GM12878 (cell line): ENCODE measurements around the gene LHB. TPM values are rescaled to one million over a fixed set of nuclear protein-coding genes. Genes with fewer than 3 reads are reported as not detected.

Source experiments
- ATAC-seq: fragments of 200-7000 bp; cut with Tn5 transposase; 3 replicates; pipeline ENCODE4 v1.9.1; 2020; ENCODE audit warnings: mild to moderate bottlenecking, moderate library complexity
- BruUV-seq: library from RNA; stranded (reverse); fragments of 400-500 nt; replicated peaks from 2 replicates; lab custom pipeline; 2021; lab: Mats Ljungman, UMichigan
- CTCF ChIA-PET: fragments of 300-600 bp; sonication (Branson Sonifier 250); formaldehyde crosslinking; extraction: SDS; loops from one replicate; lab custom pipeline; 2021; ENCODE audit warnings: inconsistent platforms; lab: Yijun Ruan, JAX
- POLR2A ChIA-PET: fragments of 350-600 bp; formaldehyde crosslinking; extraction: SDS; loops from one replicate; lab custom pipeline; 2021; ENCODE audit warnings: inconsistent platforms; lab: Charles Lee
- RAD21 ChIA-PET: fragments of 300-600 bp; sonication (Branson Sonifier 250); formaldehyde crosslinking; loops from one replicate; lab custom pipeline; 2023; ENCODE audit warnings: antibody characterized with exemption; ENCODE audit not compliant: unreplicated experiment; lab: Charles Lee
- SMC1A ChIA-PET: fragments of 300-600 bp; sonication (Branson Sonifier 250); formaldehyde crosslinking; loops from one replicate; lab custom pipeline; 2023; ENCODE audit not compliant: unreplicated experiment, uncharacterized antibody; lab: Charles Lee
- DNase-seq: peaks from one replicate; pipeline ENCODE4 v3.0.0-alpha.2; 2011; ENCODE audit warnings: low read depth, low spot score
- FAIRE-seq: peaks from 3 replicates; lab custom pipeline; 2011; peaks lifted over from hg19 to GRCh38; lab: Jason Lieb, UNC
- H2AFZ ChIP-seq: 2 replicates; pipeline ENCODE4 v1.6.0; 2011; ENCODE audit warnings: low read depth, low read length, control low read depth; ENCODE audit not compliant: control insufficient read depth
- H3K27ac ChIP-seq: 2 replicates; pipeline ENCODE4 v1.5.1; 2011; ENCODE audit warnings: control low read depth; ENCODE audit not compliant: control insufficient read depth, insufficient read depth
- H3K27me3 ChIP-seq, 2 experiments: replicated peaks in 1 of 2; 2 replicates each; pipeline versions ENCODE4 v1.6.0 to v1.6.1; 2011; ENCODE audit warnings: low read length in 1 of 2; ENCODE audit not compliant: control insufficient read depth in 2 of 2, insufficient read depth in 2 of 2
- H3K36me3 ChIP-seq, 2 experiments: 2 replicates each; pipeline ENCODE4 v1.5.1; 2011; ENCODE audit warnings: low read length in 1 of 2; ENCODE audit not compliant: control insufficient read depth in 2 of 2, insufficient read depth in 2 of 2
- H3K4me1 ChIP-seq: 2 replicates; pipeline ENCODE4 v1.6.1; 2011; ENCODE audit warnings: mild to moderate bottlenecking, low read length, moderate library complexity, mixed read lengths; ENCODE audit not compliant: control insufficient read depth, insufficient read depth
- H3K4me2 ChIP-seq: 2 replicates; pipeline ENCODE4 v1.6.0; 2011; ENCODE audit warnings: control low read depth; ENCODE audit not compliant: control insufficient read depth, insufficient read depth
- H3K4me3 ChIP-seq: fragments of 200-600 bp; sonication (generic); 2 replicates; pipeline ENCODE4 v1.5.1; 2016
- H3K79me2 ChIP-seq: 2 replicates; pipeline ENCODE4 v1.6.0; 2011; ENCODE audit warnings: low read length; ENCODE audit not compliant: control insufficient read depth, insufficient read depth
- H3K9ac ChIP-seq: 2 replicates; pipeline ENCODE4 v1.8.0; 2011; ENCODE audit warnings: low read length, control low read depth, mixed read lengths; ENCODE audit not compliant: control insufficient read depth, insufficient read depth
- H3K9me3 ChIP-seq: replicated peaks from 3 replicates; pipeline ENCODE4 v1.5.1; 2011; ENCODE audit warnings: mild to moderate bottlenecking, low read length; ENCODE audit not compliant: control insufficient read depth, insufficient read depth
- H4K20me1 ChIP-seq: 2 replicates; pipeline ENCODE4 v1.6.0; 2011; ENCODE audit not compliant: control insufficient read depth, insufficient read depth
- DPF2 ChIP-seq: fragments of 450-650 bp; IDR thresholded peaks from 2 replicates; pipeline ENCODE4 v1.6.1; 2017; ENCODE audit warnings: mild to moderate bottlenecking
- FOXM1 ChIP-seq: IDR thresholded peaks from 2 replicates; pipeline ENCODE4 v1.6.1; 2012; ENCODE audit warnings: low read depth, mild to moderate bottlenecking, inconsistent platforms, low read length, moderate library complexity
- IRF4 ChIP-seq: IDR thresholded peaks from 2 replicates; pipeline ENCODE4 v1.6.1; 2011; ENCODE audit warnings: low read depth, low read length
- JUNB ChIP-seq: IDR thresholded peaks from 2 replicates; pipeline ENCODE4 v1.6.1; 2016; ENCODE audit warnings: antibody characterized with exemption, mild to moderate bottlenecking
- KAT2A ChIP-seq: conservative IDR thresholded peaks from 2 replicates; pipeline ENCODE4 v1.6.1; 2011; ENCODE audit warnings: low read depth, low read length; ENCODE audit not compliant: control insufficient read depth
- SMAD5 ChIP-seq: IDR thresholded peaks from 2 replicates; pipeline ENCODE4 v1.6.1; 2016; ENCODE audit warnings: antibody characterized with exemption, low read depth
- STAT3 ChIP-seq: IDR thresholded peaks from 2 replicates; pipeline ENCODE4 v1.6.1; 2011; ENCODE audit warnings: low read depth, low read length, improper control_type of control experiment
- TARDBP ChIP-seq: IDR thresholded peaks from 2 replicates; pipeline ENCODE4 v1.6.1; 2016; ENCODE audit warnings: borderline replicate concordance
- YBX1 ChIP-seq: fragments of 450-650 bp; IDR thresholded peaks from 2 replicates; pipeline ENCODE4 v1.6.1; 2016; ENCODE audit warnings: antibody characterized with exemption
- ZNF217 ChIP-seq: fragments of 450-650 bp; IDR thresholded peaks from 2 replicates; pipeline ENCODE4 v1.6.1; 2017; ENCODE audit warnings: antibody characterized with exemption, mild to moderate bottlenecking
- WGBS: methylation state at CpG from one replicate; pipeline ENCODE4 v1.1.6; 2016; ENCODE audit warnings: low lambda C conversion rate; ENCODE audit not compliant: insufficient replicate concordance, insufficient coverage; ENCODE audit errors: missing lambda C conversion rate; 5-methylcytosine and 5-hydroxymethylcytosine counted together
- in situ Hi-C: fragments of 300-500 bp; cut with MboI; formaldehyde crosslinking; loops from 9 replicates; pipeline ENCODE4 v1.14.3; 2018; ENCODE audit warnings: mixed read lengths
- intact Hi-C: fragments of 100-400 bp; cut with micrococcal nuclease; formaldehyde crosslinking; loops from one replicate; pipeline ENCODE4 v1.14.2; 2022; ENCODE audit not compliant: unreplicated experiment
- polyA plus RNA-seq, 11 experiments: library from polyadenylated mRNA; depleted of rRNA in 4 of 11; unstranded in 6 of 11; stranded (reverse) in 5 of 11; fragments of >200 nt; fragmentation: Nextera tagmentation in 4 of 11; fragmentation: Illumina TruSeq in 1 of 11; extraction: Ambion mirVana in 4 of 11; extraction: Trizol in 1 of 11; gene quantifications; 1 replicate in 1 of 11; 2 replicates in 10 of 11; pipeline versions ENCODE4 v1.2.1 to v1.2.3, GENCODE V29; 2011 to 2016; ENCODE audit warnings: inconsistent platforms in 2 of 11, missing spikeins in 2 of 11, low read depth in 1 of 11
- total RNA-seq, 4 experiments: library from RNA; depleted of rRNA in 3 of 4; stranded (reverse); fragments of >200 nt in 3 of 4; fragmentation: Illumina TruSeq in 1 of 4; extraction: Trizol in 1 of 4; gene quantifications; 2 replicates each; pipeline versions ENCODE4 v1.2.1 to v1.2.3, GENCODE V29; 2013 to 2021
- TF ChIP-seq, protein P1 (sequence below): fragments of 450-650 bp; IDR thresholded peaks from 2 replicates; pipeline ENCODE4 v1.6.1; 2014; ENCODE audit warnings: mild to moderate bottlenecking
- TF ChIP-seq, protein P2 (sequence below): IDR thresholded peaks from 2 replicates; pipeline ENCODE4 v1.6.1; 2012; ENCODE audit warnings: mild to moderate bottlenecking, low read depth, low read length
- TF ChIP-seq, protein P3 (sequence below): fragments of 450-650 bp; IDR thresholded peaks from 2 replicates; pipeline ENCODE4 v1.6.1; 2017; ENCODE audit warnings: low read depth, mild to moderate bottlenecking, moderate library complexity
- TF ChIP-seq, protein P4 (sequence below): fragments of 450-650 bp; IDR thresholded peaks from 2 replicates; pipeline ENCODE4 v1.6.1; 2016; ENCODE audit warnings: mild to moderate bottlenecking, moderate library complexity, borderline replicate concordance

LHB gene
- total and polyA plus RNA-seq, 10 of the 15 experiments (the other 5 are each of a cell fraction or from before 2014, with no cell fraction given) = 0.20 to 0.72 (median 0.46) TPM; not detected in 5

DNA sequence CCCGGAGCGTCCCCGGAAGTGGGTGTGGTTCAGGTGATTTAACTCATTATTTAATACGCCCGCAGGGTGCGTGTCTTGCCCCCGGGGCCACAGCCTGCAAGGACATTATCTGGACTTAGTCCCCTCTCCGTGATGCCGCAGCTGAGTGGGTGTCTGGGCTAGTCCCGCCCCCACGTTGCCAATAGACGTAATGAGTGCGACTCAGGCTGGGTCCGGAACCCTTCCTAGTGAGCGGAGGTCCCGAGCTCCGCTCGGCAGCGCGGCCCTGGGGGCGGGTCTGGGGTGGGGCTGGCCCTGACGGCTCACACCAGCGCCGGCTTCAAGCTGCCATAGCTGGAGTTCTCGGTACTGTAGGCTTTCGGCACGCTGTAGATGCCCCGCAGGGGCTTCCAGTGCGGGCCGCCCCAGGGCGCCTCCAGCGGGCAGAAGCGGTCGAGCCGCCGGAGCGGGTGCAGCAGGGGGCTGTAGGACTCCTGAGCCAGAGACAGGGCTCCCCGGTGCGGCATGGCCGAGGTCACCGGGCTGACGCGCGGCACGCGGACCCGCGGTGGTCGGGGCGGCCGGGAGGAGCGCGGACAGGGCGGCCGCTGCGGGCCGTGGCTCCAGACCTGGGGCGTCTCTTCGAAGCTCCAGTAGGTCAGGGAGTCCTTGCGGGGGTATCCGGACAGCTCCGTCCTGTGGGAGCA is 918 bp upstream of the LHB start:
- no peak overlapping the region for H2AFZ ChIP-seq
- H3K27me3 ChIP-seq = no peaks in the 10 kb centered on the region
- H3K4me2 ChIP-seq = peak overlapping the region; percentile 82
- ChIA-PET RAD21 (no interaction called here), SMC1A (no interaction called here), CTCF (interaction anchor here (0.8 to 3.1 kb wide), 4 partner anchors 20 to 89 kb away, joined by 3 to 14 read pairs (median 4); partner anchors contain the start of genes GYS1 and RUVBL2), POLR2A (no interaction called here)
- 2% methylated on average over 52 of the region's 62 CpGs for WGBS
- no peak overlapping the region for H3K27ac ChIP-seq
- no peaks in the 10 kb centered on the region for H4K20me1 ChIP-seq
- BruUV-seq = no TSS peak
- ATAC-seq (peak; percentile 91), FAIRE-seq (no peak), DNase-seq (no peak)
- H3K9ac ChIP-seq = no peak overlapping the region
- H3K9me3 ChIP-seq = no peaks in the 10 kb centered on the region
- in situ Hi-C loops (no loop called here), intact Hi-C loops (no loop called here)
- H3K36me3 ChIP-seq = peaks cover 0 to 6% of the 10 kb centered on the region in 2 experiments; a peak in 2 of 4 replicates
- peak overlapping the region; percentile 58; the same call in 1 of the 2 replicates for H3K4me3 ChIP-seq
- peaks cover 15% of the 10 kb centered on the region for H3K4me1 ChIP-seq
- H3K79me2 ChIP-seq = no peaks in the 10 kb centered on the region
- TF ChIP-seq JUNB = no peak
- no peak for TF ChIP-seq SMAD5
- TF ChIP-seq ZNF217 = no peak
- TF ChIP-seq, protein P1, sequence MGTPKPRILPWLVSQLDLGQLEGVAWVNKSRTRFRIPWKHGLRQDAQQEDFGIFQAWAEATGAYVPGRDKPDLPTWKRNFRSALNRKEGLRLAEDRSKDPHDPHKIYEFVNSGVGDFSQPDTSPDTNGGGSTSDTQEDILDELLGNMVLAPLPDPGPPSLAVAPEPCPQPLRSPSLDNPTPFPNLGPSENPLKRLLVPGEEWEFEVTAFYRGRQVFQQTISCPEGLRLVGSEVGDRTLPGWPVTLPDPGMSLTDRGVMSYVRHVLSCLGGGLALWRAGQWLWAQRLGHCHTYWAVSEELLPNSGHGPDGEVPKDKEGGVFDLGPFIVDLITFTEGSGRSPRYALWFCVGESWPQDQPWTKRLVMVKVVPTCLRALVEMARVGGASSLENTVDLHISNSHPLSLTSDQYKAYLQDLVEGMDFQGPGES = no peak
- TF ChIP-seq YBX1 = no peak
- TF ChIP-seq IRF4 = no peak
- TF ChIP-seq, protein P2, sequence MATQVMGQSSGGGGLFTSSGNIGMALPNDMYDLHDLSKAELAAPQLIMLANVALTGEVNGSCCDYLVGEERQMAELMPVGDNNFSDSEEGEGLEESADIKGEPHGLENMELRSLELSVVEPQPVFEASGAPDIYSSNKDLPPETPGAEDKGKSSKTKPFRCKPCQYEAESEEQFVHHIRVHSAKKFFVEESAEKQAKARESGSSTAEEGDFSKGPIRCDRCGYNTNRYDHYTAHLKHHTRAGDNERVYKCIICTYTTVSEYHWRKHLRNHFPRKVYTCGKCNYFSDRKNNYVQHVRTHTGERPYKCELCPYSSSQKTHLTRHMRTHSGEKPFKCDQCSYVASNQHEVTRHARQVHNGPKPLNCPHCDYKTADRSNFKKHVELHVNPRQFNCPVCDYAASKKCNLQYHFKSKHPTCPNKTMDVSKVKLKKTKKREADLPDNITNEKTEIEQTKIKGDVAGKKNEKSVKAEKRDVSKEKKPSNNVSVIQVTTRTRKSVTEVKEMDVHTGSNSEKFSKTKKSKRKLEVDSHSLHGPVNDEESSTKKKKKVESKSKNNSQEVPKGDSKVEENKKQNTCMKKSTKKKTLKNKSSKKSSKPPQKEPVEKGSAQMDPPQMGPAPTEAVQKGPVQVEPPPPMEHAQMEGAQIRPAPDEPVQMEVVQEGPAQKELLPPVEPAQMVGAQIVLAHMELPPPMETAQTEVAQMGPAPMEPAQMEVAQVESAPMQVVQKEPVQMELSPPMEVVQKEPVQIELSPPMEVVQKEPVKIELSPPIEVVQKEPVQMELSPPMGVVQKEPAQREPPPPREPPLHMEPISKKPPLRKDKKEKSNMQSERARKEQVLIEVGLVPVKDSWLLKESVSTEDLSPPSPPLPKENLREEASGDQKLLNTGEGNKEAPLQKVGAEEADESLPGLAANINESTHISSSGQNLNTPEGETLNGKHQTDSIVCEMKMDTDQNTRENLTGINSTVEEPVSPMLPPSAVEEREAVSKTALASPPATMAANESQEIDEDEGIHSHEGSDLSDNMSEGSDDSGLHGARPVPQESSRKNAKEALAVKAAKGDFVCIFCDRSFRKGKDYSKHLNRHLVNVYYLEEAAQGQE = no peak
- TF ChIP-seq, protein P3, sequence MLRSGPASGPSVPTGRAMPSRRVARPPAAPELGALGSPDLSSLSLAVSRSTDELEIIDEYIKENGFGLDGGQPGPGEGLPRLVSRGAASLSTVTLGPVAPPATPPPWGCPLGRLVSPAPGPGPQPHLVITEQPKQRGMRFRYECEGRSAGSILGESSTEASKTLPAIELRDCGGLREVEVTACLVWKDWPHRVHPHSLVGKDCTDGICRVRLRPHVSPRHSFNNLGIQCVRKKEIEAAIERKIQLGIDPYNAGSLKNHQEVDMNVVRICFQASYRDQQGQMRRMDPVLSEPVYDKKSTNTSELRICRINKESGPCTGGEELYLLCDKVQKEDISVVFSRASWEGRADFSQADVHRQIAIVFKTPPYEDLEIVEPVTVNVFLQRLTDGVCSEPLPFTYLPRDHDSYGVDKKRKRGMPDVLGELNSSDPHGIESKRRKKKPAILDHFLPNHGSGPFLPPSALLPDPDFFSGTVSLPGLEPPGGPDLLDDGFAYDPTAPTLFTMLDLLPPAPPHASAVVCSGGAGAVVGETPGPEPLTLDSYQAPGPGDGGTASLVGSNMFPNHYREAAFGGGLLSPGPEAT = no peak
- TF ChIP-seq, protein P4, sequence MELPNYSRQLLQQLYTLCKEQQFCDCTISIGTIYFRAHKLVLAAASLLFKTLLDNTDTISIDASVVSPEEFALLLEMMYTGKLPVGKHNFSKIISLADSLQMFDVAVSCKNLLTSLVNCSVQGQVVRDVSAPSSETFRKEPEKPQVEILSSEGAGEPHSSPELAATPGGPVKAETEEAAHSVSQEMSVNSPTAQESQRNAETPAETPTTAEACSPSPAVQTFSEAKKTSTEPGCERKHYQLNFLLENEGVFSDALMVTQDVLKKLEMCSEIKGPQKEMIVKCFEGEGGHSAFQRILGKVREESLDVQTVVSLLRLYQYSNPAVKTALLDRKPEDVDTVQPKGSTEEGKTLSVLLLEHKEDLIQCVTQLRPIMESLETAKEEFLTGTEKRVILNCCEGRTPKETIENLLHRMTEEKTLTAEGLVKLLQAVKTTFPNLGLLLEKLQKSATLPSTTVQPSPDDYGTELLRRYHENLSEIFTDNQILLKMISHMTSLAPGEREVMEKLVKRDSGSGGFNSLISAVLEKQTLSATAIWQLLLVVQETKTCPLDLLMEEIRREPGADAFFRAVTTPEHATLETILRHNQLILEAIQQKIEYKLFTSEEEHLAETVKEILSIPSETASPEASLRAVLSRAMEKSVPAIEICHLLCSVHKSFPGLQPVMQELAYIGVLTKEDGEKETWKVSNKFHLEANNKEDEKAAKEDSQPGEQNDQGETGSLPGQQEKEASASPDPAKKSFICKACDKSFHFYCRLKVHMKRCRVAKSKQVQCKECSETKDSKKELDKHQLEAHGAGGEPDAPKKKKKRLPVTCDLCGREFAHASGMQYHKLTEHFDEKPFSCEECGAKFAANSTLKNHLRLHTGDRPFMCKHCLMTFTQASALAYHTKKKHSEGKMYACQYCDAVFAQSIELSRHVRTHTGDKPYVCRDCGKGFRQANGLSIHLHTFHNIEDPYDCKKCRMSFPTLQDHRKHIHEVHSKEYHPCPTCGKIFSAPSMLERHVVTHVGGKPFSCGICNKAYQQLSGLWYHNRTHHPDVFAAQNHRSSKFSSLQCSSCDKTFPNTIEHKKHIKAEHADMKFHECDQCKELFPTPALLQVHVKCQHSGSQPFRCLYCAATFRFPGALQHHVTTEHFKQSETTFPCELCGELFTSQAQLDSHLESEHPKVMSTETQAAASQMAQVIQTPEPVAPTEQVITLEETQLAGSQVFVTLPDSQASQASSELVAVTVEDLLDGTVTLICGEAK = no peak
- TF ChIP-seq DPF2 = no peak
- no peak for TF ChIP-seq STAT3
- TF ChIP-seq TARDBP = peak; percentile 67; the same call in 1 of the 2 replicates
- no peak for TF ChIP-seq FOXM1
- TF ChIP-seq KAT2A = no peak
